GM10266 (cell line): ENCODE measurements around the gene NAP1L1.

Experiments
- DNase-seq: peaks from one replicate; pipeline ENCODE4 v3.0.0; 2012; ENCODE audit errors: extremely low spot score
- TF ChIP-seq, protein P1 (sequence below): IDR thresholded peaks from 2 replicates; pipeline ENCODE4 v1.5.1; 2012; ENCODE audit warnings: mild to moderate bottlenecking, low read depth; ENCODE audit not compliant: control insufficient read depth, insufficient read depth; ENCODE audit errors: missing control alignments

NAP1L1 gene

DNA sequence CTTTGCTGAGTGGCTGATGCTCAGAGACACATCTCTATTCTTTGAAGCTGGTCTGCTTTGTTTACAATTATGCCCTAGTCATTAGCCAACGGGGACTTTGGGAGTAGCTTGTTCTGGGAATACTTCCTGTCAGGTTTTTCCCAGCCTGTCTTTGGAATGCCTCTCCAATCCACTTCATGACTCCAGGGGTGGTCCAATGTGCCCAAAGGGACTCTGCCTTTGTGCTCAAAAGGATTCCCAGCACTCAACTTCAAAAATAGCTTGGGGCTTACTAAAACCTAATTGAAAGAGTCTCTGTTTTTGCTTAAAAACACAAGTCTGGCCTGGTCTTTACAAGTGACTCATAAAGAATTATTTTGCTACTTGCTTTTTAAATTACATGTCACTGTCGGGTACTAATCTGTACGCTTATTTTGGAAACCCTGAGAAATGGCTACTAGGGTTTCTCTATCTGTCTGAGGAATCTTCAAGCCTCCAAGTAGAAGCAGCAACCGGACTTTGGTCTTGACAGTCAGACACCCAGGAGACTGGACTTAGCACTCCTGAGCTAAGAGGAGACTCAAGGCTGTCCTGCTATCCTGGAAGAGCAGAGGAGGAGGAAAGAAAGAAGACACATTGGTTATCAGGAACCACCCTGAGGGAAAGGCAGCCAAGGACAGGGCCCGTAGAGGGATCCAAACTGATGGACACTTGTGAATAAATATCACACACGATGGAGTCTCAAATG is 73.6 kb downstream of the NAP1L1 start:
- TF ChIP-seq, protein P1, sequence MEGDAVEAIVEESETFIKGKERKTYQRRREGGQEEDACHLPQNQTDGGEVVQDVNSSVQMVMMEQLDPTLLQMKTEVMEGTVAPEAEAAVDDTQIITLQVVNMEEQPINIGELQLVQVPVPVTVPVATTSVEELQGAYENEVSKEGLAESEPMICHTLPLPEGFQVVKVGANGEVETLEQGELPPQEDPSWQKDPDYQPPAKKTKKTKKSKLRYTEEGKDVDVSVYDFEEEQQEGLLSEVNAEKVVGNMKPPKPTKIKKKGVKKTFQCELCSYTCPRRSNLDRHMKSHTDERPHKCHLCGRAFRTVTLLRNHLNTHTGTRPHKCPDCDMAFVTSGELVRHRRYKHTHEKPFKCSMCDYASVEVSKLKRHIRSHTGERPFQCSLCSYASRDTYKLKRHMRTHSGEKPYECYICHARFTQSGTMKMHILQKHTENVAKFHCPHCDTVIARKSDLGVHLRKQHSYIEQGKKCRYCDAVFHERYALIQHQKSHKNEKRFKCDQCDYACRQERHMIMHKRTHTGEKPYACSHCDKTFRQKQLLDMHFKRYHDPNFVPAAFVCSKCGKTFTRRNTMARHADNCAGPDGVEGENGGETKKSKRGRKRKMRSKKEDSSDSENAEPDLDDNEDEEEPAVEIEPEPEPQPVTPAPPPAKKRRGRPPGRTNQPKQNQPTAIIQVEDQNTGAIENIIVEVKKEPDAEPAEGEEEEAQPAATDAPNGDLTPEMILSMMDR: no peak
- DNase-seq: no peak

DNA sequence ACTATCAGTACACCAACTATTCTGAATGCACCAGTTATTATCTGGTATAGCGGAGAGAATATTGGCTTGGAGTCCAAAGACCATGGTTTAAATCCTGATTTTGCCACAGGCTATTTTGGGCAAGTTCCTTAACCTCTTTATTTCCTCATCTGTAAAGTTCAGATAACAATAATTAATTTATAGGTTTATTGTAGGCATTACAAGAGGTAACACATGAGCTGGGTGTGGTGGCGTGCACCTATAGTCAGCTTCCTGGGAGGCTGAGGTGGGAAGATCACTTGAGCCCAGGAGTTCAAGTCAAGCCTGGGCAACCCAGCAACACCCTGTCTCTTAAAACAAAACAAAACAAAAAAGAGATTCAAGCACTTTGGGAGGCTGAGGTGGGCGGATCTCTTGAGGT is 76.1 kb downstream of the NAP1L1 start:
- no peak for DNase-seq
- TF ChIP-seq, protein P1: no peak

DNA sequence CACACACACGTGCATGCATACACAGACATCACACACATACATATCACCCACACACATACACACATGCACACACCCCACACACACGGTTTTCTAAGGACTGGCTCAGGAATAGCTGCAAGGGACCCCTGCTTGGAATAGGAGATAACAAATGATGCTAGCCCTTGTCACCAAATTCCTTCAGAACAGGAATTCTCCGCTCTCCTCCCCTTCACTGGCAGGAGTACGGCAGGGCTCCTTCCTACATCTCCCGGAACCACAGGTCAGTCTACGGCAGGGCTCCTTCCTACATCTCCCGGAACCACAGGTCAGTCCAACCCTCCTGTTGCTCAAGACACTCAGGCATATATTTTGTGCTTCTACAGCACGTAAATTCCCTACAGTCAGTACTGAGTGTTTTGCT is 76.8 kb downstream of the NAP1L1 start:
- TF ChIP-seq, protein P1: no peak
- DNase-seq: no peak

DNA sequence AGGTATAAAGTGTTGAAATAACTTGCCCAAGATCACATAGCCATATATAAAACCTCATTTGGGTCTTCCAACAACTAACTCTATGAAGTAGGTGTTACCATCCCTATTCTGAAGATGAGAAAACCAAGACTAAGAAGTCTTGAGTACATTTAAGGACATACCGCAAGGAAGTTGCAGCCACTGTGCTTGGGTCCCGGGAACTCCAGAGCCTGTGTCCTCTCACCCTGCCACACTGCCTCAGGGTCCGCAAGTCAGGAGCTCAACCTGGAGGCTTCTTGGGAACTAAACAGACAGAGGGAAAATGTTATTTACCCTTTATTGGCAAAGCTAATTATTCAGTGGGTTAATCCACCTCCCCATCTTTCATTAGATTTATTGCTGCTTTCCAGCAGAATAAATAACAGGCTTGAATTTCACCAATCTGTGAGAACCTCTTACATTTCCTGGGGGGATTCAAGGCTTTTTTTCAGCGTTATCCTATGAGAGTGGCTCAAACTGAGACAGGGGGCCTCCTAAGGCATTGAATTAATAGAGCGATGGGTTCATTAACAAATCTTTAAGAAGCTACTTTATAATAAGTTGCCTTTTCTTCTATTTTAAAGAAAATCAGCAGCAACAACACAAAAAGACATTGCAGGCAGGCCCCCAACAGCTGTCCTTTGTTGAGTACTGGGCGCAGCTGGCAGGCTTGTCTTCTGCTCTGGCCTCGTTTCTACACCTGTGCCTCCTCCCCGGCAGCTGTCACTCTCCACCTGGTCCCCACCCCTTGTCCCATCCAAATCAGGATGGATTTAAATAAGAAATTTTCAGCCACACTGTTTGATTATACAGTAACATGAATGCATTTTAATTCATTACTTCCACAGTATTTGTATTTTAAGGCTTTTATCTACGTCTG is 78.2 kb downstream of the NAP1L1 start:
- TF ChIP-seq, protein P1: no peak
- DNase-seq: no peak

DNA sequence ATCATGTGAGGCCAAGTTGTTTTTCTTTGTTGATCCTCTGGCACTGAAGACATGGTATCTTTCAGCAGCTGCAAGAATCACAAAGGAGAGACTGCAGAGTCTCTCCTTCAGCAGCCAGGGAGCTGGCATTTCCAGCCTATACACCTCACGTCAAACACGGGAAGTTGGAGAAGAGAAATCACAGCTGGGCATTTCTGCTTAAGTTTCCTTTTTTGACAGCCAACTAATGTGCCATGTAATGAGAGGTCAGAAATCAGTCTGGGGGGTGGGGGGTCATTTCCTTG is 81.2 kb downstream of the NAP1L1 start:
- DNase-seq: no peak
- TF ChIP-seq, protein P1: no peak

DNA sequence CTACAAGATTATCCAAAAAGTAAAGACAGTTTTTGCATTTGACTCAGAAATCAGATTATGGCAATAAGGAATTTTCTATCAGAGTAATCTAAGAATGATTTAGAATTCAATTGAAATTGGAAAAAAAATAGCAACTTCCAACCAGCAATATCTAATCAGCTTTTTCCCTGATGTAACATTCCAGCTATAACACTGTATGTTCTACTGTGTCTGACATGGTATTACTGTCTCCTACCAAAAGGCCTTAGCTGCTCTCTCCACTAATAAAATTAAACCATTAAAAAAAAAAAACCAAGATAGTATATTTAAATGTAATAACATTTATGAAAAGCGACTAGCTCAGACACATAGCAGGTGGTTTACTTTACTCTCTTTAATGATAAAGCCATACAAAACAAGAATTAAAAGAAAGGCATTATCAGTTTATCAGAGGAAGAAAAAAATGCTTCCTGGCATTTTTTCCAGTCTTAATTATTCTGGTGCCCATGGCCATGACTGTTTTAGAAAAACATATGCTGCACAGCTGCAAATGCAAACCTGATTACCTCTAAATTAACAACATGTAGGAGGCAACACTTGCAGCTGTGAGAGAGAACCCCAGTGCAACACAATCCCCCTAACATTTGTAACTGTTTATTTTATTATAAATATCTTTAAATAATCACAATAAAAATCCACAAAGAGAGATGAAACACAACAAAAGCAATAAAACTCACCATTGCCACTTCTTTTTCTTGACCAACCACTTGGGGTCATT is 81.7 kb downstream of the NAP1L1 start:
- no peak for DNase-seq
- TF ChIP-seq, protein P1: no peak
